Stimulated activated CD8-positive, alpha-beta memory T cell treated with anti-CD3 and anti-CD28 coated beads, Interleukin-12 subunit alpha, Interleukin-12 subunit beta, amount 100 ng/mL, for 24 hours (primary cell): ENCODE data around the gene PTGES3L.
"Not testable (repeated sequence)": the region's sequence is repeated elsewhere in the genome, so short reads cannot be mapped to it uniquely, and the experiment has no call there.

Source experiments
- DNase-seq: peaks from one replicate; pipeline ENCODE4 v3.0.0-alpha.2; 2020; ENCODE audit errors: extremely low read depth

The PTGES3L gene

GRCh38 chr17:42919522-42920077 lies 60.3 kb downstream of the PTGES3L start:
- not testable (repeated sequence) for DNase-seq

GRCh38 chr17:42918902-42919521 lies 60.9 kb downstream of the PTGES3L start:
- no peak for DNase-seq
